HG02763 (cell line): ENCODE data around the gene RUNDC1.
"Not testable (repeated sequence)": the region's sequence is repeated elsewhere in the genome, so short reads cannot be mapped to it uniquely, and the experiment has no call there.

Source experiments
- ATAC-seq: cut with Tn5 transposase; IDR thresholded peaks from one replicate; pipeline ENCODE4 v1.9.1; 2021; ENCODE audit warnings: mild to moderate bottlenecking, moderate library complexity; ENCODE audit not compliant: unreplicated experiment

The RUNDC1 gene

DNA sequence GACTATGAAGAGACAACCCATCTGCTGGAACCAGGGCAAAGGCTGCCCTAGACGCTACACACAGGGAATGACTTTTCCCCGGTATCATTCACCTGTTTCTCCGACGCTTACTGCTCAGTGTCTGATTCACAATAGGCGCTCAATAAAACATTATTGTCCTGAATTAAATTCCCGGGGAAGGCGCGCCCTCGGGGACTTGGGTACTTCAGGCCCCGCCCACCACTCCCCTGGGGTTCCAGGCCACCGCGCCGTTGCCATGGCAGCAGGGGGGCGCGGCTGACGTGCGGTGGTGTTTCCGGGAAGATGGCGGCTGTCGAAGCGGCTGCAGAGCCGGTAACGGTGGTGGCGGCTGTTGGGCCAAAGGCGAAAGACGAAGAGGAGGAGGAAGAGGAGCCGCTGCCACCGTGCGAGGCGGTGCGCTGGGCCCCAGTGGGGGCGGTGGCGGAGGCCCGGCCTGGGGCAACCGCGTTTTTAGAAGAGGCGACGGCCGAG, at the start of gene RUNDC1:
TSS of gene RUNDC1 (plus strand) at position 292 of the 492 bp plus-strand sequence. CDS start at position 304, 12 bp downstream.
- ATAC-seq: peak; percentile 63

DNA sequence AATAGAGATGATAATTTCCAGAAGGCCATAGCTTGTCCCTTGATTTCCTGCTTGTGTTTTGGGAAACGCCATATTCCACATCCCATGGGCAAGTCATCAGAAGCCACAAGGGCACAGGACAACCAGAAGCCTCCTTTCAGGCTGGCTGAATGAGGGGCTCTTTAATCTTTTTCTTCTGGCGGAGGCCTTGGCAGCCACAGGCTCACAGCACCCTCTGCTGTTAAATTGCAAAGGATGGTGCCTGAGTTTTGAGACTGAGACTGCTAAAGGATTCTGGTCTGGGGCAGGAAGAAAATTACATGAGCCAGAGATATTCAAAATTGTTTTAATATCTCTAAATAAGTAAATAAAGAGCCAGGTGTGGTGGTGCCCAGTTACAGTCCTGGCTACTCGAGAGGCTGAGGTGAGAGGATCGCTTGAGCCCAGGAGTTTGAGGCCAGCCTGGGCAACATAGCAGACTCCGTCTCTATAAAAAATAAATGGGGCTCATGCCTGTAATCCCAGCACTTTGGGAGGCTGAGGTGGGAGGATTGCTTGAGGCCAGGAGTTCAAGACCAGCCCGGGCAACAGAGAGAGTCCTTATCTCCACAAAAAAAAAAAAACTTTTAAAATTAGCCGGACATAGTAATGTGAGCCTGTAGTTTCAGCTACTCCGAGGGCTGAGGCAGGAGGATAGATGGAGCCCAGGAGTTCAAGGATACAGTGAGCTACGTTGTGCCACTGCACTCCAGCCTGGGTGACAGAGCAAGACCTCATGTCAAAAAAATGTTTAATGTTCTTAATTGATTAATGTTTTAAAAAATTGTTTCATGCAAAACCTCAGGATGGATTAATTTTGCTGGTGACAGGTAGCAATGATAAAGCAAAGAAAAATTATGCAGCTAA, 42.4 kb upstream of the RUNDC1 start:
- no peak for ATAC-seq

DNA sequence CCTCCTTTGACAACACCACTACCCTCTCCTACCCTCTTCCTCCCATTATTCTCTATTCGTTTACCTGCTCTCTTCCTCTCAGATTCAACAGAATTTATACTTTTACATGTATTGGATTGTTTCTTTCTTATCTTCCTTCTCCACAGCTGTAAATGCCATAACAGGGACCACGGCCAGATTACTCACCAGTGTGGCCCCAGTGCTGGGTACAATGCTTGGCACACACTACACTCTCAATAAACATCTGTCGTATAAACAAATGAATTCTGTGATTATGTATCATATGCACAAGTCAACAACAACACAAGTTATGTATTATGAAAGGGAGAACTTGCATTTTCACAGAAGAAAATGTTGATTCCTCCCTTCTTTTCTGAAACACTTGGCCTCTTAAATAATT, 36.2 kb upstream of the RUNDC1 start:
- no peak for ATAC-seq

DNA sequence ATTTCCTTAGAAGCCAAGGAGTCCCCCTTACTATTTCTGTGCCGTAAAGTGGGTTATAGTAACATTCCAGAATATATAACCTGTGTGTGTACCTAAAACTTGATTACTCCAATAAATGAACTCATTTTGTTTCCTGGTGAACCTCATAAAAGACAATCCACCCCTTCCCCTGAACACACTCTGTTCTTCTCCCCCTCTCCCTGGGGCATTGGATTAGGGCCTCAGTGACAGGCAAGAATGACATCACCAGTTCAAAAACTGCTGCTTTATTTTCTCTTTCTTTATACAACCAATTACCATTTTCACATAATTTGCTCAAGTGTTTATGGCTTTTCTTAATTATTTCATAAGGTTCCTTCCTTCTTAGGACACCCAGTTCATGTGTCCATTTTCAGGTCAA, 33.6 kb upstream of the RUNDC1 start:
- no peak for ATAC-seq

DNA sequence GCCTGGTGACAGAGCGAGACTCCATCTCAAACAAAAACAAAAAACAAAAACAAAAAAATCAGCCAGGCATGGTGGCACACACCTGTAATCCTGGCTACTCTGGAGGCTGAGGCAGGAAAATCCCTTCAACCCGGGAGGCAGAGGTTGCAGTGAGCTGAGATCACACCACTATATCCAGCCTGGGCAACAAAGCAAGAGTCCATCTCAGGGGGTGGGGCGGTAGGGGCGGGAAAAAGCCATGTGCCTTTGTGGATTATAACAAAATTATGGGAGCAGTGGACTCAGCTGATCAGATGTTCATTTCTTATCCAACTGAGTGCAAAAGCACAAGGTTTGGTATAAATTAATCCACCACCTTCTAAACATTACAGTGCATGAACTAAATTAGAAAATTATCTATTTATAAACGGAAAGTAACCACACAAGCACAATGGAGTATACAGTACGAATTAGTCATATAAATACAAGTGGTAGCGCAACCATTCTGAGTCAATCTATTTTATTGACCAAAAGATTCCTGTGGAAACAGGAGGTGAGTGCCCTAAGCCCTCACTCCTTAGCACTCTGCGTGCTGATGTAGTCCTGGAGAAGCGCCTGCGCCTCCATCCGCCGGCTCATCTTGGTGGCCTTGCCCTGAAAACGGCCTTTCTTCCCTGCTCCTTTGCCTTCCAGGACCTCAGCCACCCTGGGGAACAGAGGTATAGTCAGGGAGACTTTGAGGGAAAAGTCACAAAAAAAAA, 30.2 kb upstream of the RUNDC1 start:
- no peak for ATAC-seq

DNA sequence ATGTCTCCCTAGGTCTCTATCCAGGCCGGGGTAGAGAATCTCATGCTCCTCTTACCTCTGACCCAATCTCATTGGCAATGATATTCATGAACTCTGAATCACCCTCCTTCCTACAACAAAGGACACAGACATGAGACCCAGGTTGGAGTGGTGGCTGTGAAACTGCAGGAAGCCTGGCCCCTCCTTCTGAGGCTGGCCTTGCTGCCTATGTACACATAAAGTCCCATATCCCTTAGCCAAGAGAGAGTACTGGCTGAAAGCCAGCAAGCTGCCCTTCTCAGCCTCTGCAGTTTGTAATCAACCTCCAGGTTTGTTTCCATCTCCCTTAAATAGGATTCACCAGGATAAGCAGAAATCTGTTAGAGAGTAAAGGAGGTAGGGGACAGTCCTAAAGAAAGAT, 26.7 kb upstream of the RUNDC1 start:
- no peak for ATAC-seq

DNA sequence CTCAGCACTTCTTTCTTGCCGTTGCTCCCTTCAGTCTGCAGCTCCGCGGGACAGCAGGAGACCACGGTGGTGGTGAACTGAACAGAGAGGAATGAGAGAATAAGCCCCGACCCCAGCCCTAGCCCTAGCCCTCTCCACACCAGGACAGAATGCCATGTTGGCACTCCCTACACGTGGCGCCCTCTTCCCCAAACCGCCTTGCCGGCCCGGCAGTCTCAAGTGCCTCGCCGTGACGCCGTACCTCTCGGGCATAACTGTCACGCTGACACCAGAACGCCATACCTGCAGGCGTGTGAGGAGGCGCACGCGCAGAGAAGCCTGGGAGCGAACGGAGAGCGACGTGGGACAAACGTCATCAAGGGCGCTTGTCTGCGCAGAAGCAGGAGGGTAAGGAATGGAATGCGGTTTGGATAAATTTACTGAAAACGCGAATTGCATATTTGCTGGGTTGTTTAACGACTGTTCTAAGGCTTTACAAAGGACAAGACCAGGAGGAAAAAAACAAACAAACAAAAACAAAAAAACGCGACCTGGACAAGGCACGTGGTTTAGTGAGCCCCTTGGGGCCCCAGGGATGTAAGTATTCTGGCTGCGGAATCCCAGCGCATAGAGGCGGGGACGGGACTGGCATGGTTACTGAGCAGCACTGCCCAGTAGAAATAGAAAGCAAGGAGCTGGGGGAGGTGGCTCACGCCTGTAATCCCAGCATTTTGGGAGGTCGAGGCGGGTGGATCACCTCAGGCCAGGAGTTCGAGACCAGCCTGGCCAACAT, 16.0 kb upstream of the RUNDC1 start, which contains the start of gene AARSD1:
TSS of gene AARSD1 (minus strand) at position 294 of the 772 bp plus-strand sequence. CDS start at position 280, 14 bp downstream.
- ATAC-seq: peak; percentile 84

DNA sequence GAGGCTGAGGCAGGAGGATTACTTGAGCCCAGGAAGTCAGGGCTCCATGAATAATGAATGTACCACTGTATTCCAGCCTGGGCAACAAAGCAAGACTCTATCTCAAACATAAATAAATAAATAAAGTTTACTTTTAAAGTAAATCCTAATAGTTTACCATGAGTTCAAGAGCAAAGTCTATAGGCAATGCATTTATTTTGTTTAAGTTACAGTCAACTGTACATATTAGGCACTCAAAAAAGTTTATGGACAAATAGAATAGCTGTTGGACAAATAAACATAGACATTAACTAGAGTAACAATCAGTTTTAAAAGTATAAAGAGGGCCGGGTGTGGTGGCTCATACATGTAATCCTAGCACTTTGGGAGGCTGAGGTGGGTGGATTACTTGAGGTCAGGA, 12.4 kb upstream of the RUNDC1 start:
- no peak for ATAC-seq

DNA sequence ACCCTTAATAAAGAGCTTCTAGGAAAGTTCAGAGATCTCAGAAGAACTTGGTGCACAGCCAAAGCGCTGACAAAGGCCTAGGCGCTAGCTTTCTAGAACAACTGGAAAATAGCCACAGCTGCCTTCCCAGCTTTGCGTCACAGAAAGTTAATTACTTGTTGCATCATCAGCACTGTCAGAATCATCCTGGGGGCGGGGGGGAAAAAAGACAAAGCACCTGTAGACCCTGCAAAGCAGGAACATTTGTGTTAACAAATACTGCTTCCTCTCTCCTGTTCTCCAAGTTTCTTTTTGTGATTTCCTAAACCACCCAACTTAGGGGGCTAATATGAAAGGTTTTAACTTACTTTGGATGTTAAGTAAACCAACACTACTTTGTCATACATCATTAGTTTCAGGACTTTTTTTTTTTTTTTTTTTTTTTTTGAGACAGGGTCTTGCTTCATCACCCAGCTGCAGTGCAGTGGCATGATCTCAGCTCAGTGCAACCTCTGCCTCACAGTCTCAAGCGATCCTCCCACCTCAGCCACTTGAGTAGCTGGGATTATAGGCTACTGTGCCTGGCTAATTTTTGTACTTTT, 11.3 kb upstream of the RUNDC1 start:
- no peak for ATAC-seq

DNA sequence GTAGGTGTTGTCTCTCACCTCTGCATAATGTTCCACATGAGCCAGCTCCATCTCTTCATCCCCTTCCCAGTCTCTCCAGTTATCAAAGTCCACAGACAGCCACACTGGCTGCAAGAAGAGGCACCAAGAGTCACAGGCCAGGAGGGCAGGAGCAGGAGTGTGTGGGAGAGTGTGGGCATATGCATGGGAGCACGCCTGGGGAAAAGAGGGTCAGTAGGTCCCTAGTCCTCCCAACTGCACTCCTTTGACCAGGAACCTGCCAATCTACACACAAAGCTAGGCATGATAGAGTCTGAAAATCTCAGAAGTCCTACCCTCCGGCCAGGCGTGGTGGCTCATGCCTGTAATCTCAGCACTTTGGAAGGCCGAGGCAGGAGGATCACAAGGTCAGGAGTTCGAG, 8.8 kb upstream of the RUNDC1 start:
- ATAC-seq: no peak

DNA sequence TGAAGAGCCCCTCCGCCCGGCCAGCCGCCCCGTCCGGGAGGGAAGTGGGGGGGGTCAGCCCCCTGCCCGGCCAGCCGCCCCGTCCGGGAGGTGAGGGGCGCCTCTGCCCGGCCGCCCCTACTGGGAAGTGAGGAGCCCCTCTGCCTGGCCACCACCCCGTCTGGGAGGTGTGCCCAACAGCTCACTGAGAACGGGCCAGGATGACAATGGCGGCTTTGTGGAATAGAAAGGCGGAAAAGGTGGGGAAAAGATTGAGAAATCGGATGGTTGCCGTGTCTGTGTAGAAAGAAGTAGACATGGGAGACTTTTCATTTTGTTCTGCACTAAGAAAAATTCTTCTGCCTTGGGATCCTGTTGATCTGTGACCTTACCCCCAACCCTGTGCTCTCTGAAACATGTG, 7.0 kb upstream of the RUNDC1 start:
- not testable (repeated sequence) for ATAC-seq

DNA sequence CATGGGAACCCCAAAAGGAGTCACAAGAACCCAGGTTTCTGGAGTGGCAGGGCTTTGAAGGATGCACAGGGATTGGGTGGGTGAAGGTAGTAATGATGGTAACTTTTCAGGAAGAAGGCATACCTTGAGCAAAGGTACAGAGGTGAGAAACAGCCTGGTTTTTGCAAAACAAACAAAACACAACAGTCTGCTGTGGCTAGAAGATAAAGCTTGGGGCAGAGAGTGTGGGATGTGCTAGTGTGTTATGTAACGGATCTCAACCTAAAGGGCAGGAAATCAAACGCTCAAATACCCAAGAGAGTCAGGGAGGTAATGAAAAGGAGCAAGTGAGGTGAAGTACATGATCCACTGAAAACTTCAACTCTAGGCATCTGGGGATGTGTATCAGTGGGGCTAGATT, 5.1 kb upstream of the RUNDC1 start:
- no peak for ATAC-seq

DNA sequence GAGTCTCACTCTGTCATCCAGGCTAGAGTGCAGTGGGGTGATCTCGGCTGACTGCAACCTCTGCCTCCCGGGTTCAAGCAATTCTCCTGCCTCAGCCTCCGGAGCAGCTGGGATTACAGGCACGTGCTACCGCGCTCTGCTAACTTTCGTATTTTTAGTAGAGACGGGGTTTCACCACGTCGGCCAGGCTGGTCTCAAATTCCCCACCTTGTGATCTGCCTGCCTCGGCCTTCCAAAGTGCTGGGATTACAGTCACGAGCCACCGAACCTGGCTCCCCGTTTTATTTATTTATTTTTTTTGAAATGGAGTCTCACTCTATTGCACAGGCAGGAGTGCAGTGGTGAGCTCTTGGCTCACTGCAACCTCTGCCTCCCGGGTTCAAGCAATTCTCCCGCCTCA, 4.7 kb upstream of the RUNDC1 start:
- not testable (repeated sequence) for ATAC-seq

DNA sequence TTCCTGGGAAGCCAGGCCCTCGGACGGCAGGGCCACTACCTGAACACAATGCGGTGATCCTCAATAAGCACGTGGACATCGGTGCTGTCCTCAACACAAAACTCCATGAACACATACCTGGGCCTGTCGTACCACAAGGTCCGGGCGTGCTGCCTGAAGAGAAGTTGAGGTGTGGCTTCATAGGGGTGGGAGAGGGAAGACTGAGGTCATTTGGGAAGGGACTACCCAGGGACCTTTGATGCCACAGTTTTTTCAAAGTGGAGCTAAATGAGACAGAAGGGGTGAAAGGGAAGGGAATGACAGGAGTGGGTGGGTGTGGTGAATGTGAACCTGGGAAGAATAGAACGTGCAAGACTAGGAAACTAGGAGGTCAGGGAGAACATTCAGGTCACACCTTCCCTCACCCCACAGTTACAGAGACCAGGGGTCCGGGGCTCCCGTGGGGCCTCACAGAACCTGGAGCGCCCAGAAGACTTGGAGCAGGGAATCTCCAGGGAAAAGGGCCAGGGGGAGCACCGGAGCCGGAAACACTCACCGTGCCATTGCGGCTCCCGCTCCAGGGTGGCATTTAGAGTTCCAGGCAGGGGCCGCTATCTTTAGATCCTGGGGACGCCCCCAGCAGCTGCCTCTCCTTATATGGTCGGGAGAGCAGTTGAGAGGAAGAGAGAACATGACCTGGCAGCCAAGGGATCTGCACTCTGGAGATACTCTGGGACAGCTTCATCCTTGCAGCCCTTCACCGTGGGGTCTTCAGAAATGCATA, 673 bp upstream of the RUNDC1 start, which contains the start of gene PTGES3L:
TSS of gene PTGES3L (minus strand) at position 570 of the 763 bp plus-strand sequence. CDS start at position 543, 27 bp downstream.
- ATAC-seq: no peak

DNA sequence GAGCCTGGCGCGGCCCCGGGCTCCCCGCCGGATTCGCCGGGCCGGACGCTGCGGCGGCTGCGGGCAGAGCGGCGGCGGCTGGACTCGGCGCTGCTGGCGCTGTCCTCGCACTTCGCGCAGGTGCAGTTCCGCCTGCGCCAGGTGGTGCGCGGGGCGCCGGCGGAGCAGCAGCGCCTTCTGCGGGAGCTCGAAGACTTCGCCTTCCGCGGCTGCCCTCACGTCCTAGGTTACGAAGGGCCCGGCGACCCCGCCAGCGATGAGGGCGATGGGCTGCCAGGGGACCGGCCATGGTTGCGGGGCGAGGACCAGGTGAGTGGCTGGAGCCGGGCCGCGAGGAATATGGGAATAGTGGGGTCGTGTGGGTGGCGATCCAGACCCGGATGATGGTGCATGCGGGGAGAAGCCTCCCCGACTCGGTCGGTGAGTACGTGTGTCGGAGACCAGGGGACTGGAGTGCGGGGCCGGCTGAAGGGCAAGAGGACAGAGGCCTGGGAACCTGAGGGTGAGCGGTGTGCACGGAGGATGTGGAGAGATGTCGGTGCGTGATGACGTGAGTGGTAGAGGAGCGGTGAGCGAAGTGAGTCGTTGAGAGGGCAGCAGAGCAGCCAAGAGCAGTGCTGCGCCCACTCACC, 517 bp downstream of the RUNDC1 start:
- ATAC-seq: peak; percentile 43

DNA sequence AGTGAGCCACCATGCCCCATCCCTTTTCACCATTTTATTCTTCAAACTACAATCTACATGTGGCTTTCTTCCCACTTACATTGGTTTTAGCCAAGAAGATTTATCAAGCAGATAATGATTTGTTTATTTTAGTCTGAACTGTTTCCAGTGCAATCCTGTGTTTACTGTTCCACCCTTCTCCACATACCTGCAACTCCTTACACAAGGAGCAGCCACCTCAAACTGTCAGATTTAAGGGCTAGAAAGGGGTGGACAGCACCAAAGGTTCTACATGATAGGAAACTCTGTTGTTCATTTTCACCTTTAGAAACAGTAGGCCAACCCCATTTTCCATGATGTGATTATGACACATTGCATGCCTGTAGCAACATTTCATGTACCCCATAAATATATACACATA, 1.9 kb downstream of the RUNDC1 start:
- no peak for ATAC-seq

DNA sequence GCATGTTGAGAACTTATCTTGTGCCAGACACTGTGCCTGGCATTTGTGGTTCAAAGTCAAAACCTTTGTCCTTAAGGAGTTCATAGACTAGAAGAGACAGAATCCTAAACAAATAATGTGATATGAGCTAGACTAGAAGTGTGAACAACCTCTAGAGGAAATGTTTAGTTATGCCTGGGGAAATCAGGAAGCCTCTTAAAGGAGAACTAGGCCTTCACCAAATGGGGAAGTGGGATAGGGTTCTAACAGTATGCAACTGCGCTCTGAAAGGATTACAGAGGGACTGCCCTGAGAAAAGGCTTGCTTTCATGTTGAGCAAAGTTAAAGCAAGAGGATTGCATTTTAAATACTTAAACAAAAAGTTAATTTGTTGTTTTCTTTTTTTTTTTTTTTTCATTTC, 4.9 kb downstream of the RUNDC1 start:
- ATAC-seq: no peak

DNA sequence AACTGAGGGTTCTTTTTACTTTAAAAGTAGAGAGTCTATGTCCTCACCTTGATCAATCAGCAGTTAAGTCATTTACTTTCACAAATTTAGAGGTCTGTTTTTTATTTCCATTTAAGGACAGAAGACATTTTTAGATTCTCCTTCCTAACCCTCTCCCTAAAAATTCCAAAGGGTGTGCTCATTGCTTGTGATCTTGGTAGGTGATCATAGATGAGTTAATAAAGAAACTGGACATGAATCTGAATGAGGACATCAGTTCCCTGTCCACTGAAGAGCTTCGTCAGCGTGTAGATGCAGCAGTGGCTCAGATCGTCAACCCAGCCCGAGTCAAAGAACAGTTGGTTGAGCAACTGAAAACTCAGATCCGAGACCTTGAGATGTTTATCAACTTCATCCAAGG, 8.8 kb downstream of the RUNDC1 start:
- no peak for ATAC-seq
